OCI-M2 (cell line): ENCODE data around the gene COA6.

Experiments
- DNase-seq: peaks from one replicate; lab custom pipeline; 2025; ENCODE audit not compliant: unreplicated experiment; lab: John Stamatoyannopoulos, UW

Gene COA6

GRCh38 chr1:234408757-234409156 lies 35.5 kb downstream of the COA6 start:
- DNase-seq = no peak

DNA sequence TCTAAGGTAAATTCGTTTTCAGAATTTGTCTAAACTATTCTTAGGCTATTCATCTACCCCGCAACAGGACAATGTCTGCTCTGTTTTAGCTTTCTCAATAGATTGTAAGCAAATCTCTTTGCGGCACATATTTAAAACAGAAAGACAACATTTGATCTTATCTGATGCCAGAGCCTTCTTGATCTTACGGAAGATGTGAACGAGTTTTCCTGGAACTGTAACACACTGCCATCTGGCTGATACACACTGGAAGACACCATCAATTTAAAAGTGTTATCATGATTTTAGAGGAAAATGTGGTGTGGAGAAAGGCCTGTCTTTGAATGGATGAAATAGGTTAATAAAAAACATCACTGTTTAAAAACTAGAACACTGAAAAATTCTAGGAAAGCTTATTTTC lies 36.1 kb downstream of the COA6 start:
- DNase-seq = no peak

GRCh38 chr1:234412830-234413229 lies 39.6 kb downstream of the COA6 start:
- no peak for DNase-seq

DNA sequence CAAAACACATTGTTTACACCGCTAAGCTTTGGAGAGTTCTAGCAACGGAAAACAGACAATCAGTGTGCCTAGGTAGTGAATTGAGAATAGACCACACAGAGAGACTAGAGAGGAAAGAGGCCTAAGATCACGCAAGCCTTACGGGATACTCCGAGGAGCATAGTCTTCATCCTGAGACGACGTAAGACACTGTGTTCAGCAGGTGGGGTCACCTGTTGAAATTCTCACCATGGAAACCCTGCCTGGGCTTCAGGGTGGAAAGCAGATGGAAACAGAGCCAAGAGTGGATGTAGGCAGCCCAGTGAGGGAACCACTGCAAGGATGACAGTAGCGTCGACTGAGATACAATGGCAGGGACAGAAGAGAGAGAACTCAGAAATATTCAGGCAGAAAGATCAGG lies 40.2 kb downstream of the COA6 start:
- DNase-seq = no peak

GRCh38 chr1:234413990-234414389 lies 40.7 kb downstream of the COA6 start:
- DNase-seq = no peak

DNA sequence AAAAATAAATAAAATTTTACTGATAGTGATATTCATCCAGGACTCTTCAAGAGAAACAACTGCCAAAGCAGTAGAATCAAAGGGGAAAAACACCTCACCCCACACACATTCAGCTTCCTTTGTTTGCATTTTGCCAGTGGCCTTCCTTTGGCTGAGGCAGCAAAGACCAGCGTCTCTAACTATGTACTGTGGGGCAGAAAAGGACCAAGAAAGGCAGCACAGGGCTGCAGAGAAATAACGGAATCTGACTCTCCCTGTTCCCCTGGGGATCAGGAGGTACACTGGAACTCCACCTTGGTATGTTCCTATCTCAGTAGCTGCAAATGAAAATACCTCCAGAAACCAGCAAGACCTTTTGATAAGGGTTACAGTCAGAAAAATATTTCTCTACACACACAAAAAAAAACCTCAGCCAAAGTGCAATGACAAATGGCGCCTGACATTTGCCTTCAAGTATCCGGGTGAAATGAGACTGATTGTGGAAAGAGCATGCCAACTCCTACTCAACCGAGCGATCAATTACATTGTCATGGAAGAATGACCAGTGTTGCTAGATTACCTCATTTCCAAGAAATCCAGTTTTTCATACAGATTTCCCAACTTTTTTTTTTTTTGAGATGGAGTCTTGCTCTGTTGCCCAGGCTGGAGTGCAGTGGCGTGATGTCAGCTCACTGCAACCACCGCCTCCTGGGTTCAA lies 54.8 kb downstream of the COA6 start:
- no peak for DNase-seq

DNA sequence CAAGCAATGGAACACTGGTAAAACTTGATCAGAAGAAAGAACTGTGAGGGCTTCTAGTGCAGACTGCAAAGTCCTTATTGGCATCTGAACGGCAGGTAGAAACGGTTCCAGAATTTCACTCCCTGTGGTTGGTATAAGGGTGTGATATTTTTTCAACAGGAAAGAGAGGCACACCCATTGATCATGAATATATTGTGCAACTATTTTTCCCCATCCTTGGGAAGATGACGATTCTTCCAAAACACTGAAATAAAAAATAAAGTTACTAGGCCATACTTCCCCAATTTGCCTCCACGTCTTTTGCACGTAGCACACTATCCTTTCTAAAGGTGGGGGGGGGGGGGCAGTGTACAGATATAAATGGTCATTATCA lies 56.2 kb downstream of the COA6 start:
- DNase-seq = no peak

- DNase-seq = no peak
Measured at GRCh38 chr1:234430691-234431090, 57.4 kb downstream of the COA6 start.

DNA sequence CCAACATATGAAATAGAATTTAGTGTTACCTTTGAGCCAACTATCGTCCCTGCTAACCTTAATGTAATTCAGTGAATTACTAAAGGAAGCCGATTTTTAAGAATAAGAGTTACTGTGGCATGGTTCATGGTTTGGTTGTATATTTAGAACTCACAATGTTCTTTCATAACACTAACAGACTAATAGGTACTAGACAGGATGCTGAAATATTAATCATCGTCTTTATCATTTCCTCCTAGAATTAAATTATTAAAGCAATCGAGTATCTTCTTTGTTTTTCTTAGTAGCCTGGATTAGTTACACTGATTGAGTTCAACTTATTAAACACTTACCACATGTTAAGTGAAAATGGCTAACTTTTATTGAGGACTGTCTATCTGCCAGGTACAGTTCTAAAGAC lies 58.0 kb downstream of the COA6 start:
- no peak for DNase-seq

- no peak for DNase-seq
Measured at GRCh38 chr1:234433563-234434285, 60.5 kb downstream of the COA6 start.
